Measurements from ENCODE around the gene RERG. TPM values are rescaled to one million over a fixed set of nuclear protein-coding genes. Genes with fewer than 3 reads are reported as not detected.

RERG gene
- total RNA-seq, 1 donor from 2014 or later: not detected

DNA sequence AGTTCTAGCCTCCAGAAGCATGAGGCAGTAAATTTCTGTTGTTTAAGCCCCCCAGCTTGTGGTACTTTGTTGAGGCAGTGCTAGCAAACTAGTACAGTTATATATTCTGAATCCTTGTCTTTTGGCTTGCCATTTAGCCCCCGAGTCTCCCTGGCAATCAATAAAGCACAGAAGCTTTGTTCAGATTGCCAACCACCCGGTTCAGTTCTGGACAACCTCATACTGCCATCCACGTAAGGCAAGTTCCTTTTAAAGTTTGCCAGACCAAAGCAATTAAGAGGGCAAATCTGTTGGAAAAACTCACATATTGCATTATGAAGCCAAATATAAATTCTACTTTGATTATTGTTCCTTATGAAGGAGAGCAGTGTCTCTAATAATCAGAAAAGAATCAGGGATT lies 67.1 kb downstream of the RERG start:
- ChIA-PET POLR2A (no interaction called here), CTCF (no interaction called here)
- intact Hi-C loops (cut with micrococcal nuclease): loop anchor here (5.0 to 10.0 kb wide), 2 partner anchors 113 to 431 kb away; no protein-coding TSS in a partner anchor
- TF ChIP-seq, protein P1, sequence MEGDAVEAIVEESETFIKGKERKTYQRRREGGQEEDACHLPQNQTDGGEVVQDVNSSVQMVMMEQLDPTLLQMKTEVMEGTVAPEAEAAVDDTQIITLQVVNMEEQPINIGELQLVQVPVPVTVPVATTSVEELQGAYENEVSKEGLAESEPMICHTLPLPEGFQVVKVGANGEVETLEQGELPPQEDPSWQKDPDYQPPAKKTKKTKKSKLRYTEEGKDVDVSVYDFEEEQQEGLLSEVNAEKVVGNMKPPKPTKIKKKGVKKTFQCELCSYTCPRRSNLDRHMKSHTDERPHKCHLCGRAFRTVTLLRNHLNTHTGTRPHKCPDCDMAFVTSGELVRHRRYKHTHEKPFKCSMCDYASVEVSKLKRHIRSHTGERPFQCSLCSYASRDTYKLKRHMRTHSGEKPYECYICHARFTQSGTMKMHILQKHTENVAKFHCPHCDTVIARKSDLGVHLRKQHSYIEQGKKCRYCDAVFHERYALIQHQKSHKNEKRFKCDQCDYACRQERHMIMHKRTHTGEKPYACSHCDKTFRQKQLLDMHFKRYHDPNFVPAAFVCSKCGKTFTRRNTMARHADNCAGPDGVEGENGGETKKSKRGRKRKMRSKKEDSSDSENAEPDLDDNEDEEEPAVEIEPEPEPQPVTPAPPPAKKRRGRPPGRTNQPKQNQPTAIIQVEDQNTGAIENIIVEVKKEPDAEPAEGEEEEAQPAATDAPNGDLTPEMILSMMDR (IDR thresholded peaks at IDR 0.05): no peak
- Mint-ChIP-seq H3K4me3 (no peak overlapping the region), H3K9me3 (no peaks in the 10 kb centered on the region), H3K27me3 (no peaks in the 10 kb centered on the region), H3K4me1 (no peaks in the 10 kb centered on the region), H3K36me3 (ENCODE audit: low read depth) (no peaks in the 10 kb centered on the region), H3K27ac (no peak overlapping the region)
- ATAC-seq (ENCODE audit: low read depth): no peak
- DNase-seq: no peak

DNA sequence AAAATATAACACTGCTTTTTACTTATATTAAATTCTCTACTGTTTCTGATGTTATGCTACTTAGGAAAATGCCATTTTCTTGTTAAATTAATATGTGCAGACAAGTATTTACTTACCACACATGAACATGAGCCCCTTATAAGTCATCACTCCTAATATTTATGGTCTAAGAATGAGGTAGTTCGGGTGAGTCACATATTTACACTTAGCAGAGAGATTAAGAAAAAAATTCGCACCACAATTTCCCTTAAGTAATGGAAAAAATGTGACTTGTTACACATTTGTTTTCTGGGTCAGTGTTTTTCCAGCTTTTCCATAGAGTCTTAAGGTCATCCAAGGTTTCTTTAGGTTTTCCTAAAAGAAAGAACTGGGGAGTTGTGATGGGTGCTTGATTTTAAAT lies 68.3 kb downstream of the RERG start:
- TF ChIP-seq, protein P1 (IDR thresholded peaks at IDR 0.05): no peak
- Mint-ChIP-seq H3K27ac (no peak overlapping the region), H3K4me1 (no peaks in the 10 kb centered on the region), H3K27me3 (no peaks in the 10 kb centered on the region), H3K36me3 (ENCODE audit: low read depth) (no peaks in the 10 kb centered on the region), H3K4me3 (no peak overlapping the region), H3K9me3 (no peaks in the 10 kb centered on the region)
- POLR2A ChIA-PET: no interaction called here
- no peak for DNase-seq
- intact Hi-C loops (cut with micrococcal nuclease): loop anchor here (5.0 to 10.0 kb wide), 2 partner anchors 114 to 432 kb away; no protein-coding TSS in a partner anchor
- CTCF ChIA-PET: no interaction called here
- ATAC-seq (ENCODE audit: low read depth): no peak

DNA sequence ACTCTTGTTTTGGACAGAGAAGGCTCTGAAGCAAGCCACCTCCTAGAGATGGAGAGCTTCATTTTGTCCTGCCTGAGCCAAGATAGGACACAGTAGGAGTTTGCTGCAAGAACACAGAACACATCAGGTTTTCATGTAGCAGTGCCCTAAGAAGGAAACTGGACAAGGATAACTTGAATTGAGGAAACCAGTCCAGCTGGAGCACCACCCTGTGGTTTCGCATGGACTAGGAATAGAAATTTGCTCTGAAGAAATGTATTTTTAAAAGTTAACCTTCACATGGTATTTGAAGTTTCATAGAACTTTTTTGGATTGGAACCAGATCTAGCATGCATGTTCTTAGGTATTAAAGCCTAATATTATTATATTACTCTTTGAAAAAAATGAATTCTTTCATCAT lies 68.8 kb downstream of the RERG start:
- intact Hi-C loops (cut with micrococcal nuclease): loop anchor here (5.0 to 10.0 kb wide), 2 partner anchors 115 to 432 kb away; no protein-coding TSS in a partner anchor
- H3K27me3 Mint-ChIP-seq: no peaks in the 10 kb centered on the region
- POLR2A ChIA-PET: no interaction called here

DNA sequence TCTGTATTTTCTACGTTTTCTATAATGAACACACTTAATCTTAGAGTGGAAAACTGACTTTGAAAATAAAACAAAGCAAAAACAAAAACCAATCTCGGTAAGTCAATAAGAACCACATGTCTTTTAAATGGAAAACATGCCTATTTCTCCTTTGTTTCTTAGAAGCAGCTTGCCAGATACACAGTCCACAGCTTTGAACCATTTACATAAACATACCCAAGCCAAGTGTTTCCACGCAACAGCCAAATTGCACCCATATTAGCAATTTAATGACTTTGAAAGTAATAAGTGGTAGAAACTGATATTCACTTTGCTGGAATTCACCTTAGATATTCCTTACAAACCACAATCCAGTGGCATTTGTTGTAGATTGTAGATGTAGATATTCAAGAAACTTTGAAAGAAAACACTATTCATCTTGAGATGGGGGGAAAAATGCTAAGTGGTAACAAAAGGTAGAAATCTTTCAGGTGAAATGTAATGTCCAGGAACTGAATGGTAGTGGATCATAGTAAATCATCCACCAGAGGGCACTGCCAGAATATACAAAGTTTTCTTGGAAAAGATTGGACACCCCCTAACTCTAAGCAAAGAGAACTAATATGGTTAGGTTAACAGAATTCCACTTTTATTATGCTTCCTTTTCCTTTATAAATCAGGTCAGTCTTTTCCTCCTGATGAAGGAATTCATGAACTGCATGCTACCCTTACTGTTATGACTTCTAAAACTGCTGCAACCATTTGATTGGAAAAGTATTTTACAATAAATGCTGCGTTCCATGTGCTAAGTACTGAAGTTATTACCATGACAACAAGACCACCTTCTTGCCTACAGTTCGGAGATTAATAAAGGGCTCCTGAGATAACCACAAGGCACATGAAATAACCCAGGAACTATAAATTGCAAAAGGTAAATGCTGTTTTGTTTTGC lies 69.8 kb downstream of the RERG start:
- TF ChIP-seq, protein P1 (IDR thresholded peaks at IDR 0.05): no peak
- H3K4me3 Mint-ChIP-seq: no peak overlapping the region
- no peaks in the 10 kb centered on the region for H3K27me3 Mint-ChIP-seq
- no peaks in the 10 kb centered on the region for H3K36me3 Mint-ChIP-seq (ENCODE audit: low read depth)
- H3K9me3 Mint-ChIP-seq: no peaks in the 10 kb centered on the region
- DNase-seq (no peak), ATAC-seq (ENCODE audit: low read depth) (no peak)
- no peak overlapping the region for H3K27ac Mint-ChIP-seq
- intact Hi-C loops (cut with micrococcal nuclease): loop anchor here (1.0 to 10.0 kb wide), 5 partner anchors 69 to 705 kb away; partner anchors contain the start of gene RERG
- POLR2A ChIA-PET: no interaction called here
- H3K4me1 Mint-ChIP-seq: no peaks in the 10 kb centered on the region
- CTCF ChIA-PET: interaction anchor here (1.1 kb wide), 1 partner anchor 372 kb away, joined by 4 read pairs; no protein-coding TSS in a partner anchor

More for the DNA sequence above, 68.8 kb downstream of the RERG start:
- Mint-ChIP-seq H3K36me3 (ENCODE audit: low read depth) (no peaks in the 10 kb centered on the region), H3K4me1 (no peaks in the 10 kb centered on the region), H3K27ac (no peak overlapping the region), H3K9me3 (no peaks in the 10 kb centered on the region), H3K4me3 (no peak overlapping the region)
- no peak for ATAC-seq (ENCODE audit: low read depth)
- CTCF ChIA-PET: no interaction called here
- TF ChIP-seq, protein P1 (IDR thresholded peaks at IDR 0.05): no peak
- no peak for DNase-seq

DNA sequence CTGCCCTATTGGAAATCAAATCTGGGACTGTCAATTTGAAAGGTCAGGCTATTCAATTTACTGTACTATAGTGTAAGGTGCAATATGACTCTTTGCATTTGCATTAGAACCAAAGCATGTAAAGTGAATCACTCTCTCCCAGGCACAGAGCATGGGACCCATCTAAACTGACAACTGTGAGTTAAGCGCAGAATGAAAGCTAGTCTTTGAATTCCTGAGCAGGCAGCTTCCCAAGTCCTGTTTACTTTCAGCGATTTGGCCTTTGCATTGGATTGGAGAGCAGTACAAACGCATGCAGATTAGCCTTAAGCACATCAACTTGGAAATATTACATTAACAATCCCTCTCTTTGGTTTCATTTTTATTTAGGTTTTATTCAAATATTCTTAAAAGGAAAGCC lies 74.6 kb downstream of the RERG start:
- H3K9me3 Mint-ChIP-seq: no peaks in the 10 kb centered on the region
- peaks cover 11% of the 10 kb centered on the region for H3K27me3 Mint-ChIP-seq
- no peaks in the 10 kb centered on the region for H3K4me1 Mint-ChIP-seq
- POLR2A ChIA-PET: no interaction called here
- H3K27ac Mint-ChIP-seq: no peak overlapping the region
- DNase-seq: no peak
- intact Hi-C loops (cut with micrococcal nuclease): no loop called here
- no peak overlapping the region for H3K4me3 Mint-ChIP-seq
- CTCF ChIA-PET: no interaction called here
- ATAC-seq (ENCODE audit: low read depth): no peak
- H3K36me3 Mint-ChIP-seq (ENCODE audit: low read depth): no peaks in the 10 kb centered on the region
- TF ChIP-seq, protein P1 (IDR thresholded peaks at IDR 0.05): no peak
